Calu3 (cell line): ENCODE measurements around the gene PLXNA3. TPM values are rescaled to one million over a fixed set of nuclear protein-coding genes. Genes with fewer than 3 reads are reported as not detected.

Source experiments
- BruUV-seq: library from RNA; stranded (reverse); fragments of 400-500 nt; replicated peaks from 2 replicates; lab custom pipeline; 2021; lab: Mats Ljungman, UMichigan
- CTCF ChIA-PET: fragments of 300-600 bp; sonication (Branson Sonifier 250); formaldehyde crosslinking; loops from one replicate; lab custom pipeline; 2022; ENCODE audit warnings: antibody characterized with exemption; lab: Charles Lee
- DNase-seq: peaks from one replicate; pipeline ENCODE4 v3.0.0; 2022
- H3K27ac Mint-ChIP-seq: one replicate; pipeline ENCODE4 v1.8.0; 2022; ENCODE audit warnings: mixed read lengths; ENCODE audit not compliant: unreplicated experiment
- H3K27me3 Mint-ChIP-seq: one replicate; pipeline ENCODE4 v1.8.0; 2022; ENCODE audit warnings: mixed read lengths; ENCODE audit not compliant: unreplicated experiment
- H3K36me3 Mint-ChIP-seq: one replicate; pipeline ENCODE4 v1.8.0; 2022; ENCODE audit warnings: mild to moderate bottlenecking, moderate library complexity, mixed read lengths; ENCODE audit not compliant: insufficient read depth, unreplicated experiment
- H3K4me1 Mint-ChIP-seq: one replicate; pipeline ENCODE4 v1.8.0; 2022; ENCODE audit warnings: mild to moderate bottlenecking, low read depth, mixed read lengths; ENCODE audit not compliant: unreplicated experiment
- H3K4me3 Mint-ChIP-seq: one replicate; pipeline ENCODE4 v1.8.0; 2022; ENCODE audit warnings: mild to moderate bottlenecking, low read depth, moderate library complexity, mixed read lengths; ENCODE audit not compliant: unreplicated experiment
- H3K9me3 Mint-ChIP-seq: one replicate; pipeline ENCODE4 v1.8.0; 2022; ENCODE audit warnings: low read depth, mixed read lengths; ENCODE audit not compliant: unreplicated experiment
- intact Hi-C: fragments of 100-400 bp; cut with micrococcal nuclease; formaldehyde crosslinking; loops from one replicate; pipeline ENCODE4 v1.10.0; 2022; ENCODE audit not compliant: unreplicated experiment
- total RNA-seq: library from RNA; stranded (reverse); gene quantifications from 2 replicates; pipeline ENCODE4 v1.2.3, GENCODE V29; 2022
- TF ChIP-seq, protein P1 (sequence below): fragments of 200-600 bp; IDR thresholded peaks from one replicate; pipeline ENCODE4 v1.8.0; 2022; ENCODE audit warnings: antibody characterized with exemption; ENCODE audit not compliant: unreplicated experiment

PLXNA3 gene
- total RNA-seq, 1 experiment from 2014 or later: 82.6 TPM

DNA sequence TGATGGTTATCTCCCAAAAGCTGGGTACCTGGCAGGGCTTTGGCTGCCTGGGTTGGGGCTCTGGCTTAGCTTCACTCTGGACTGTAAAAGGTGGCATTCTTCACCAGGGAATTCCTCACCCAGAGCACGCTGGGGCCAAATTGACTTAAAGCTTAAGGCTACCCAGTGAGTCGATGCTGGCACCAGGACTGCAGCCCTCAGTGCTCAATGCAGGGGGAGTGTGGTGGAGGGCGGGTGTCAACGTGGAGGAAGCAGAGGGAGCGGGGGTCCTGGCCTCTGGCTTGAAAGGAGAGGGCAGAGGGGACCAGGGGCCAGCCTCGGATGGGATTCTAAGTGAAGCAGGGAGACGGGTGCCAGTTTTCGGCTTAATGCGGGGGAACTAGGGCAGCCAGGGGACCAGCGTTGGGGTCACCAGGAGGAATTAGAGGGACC lies 14.6 kb upstream of the PLXNA3 start:
- Mint-ChIP-seq H3K36me3 (peaks cover 75% of the 10 kb centered on the region), H3K27me3 (no peaks in the 10 kb centered on the region), H3K4me3 (peak overlapping the region; percentile 78), H3K9me3 (no peaks in the 10 kb centered on the region), H3K27ac (peak overlapping the region; percentile 91), H3K4me1 (peaks cover 14% of the 10 kb centered on the region)
- intact Hi-C loops: no loop called here
- DNase-seq: no peak
- TF ChIP-seq, protein P1, sequence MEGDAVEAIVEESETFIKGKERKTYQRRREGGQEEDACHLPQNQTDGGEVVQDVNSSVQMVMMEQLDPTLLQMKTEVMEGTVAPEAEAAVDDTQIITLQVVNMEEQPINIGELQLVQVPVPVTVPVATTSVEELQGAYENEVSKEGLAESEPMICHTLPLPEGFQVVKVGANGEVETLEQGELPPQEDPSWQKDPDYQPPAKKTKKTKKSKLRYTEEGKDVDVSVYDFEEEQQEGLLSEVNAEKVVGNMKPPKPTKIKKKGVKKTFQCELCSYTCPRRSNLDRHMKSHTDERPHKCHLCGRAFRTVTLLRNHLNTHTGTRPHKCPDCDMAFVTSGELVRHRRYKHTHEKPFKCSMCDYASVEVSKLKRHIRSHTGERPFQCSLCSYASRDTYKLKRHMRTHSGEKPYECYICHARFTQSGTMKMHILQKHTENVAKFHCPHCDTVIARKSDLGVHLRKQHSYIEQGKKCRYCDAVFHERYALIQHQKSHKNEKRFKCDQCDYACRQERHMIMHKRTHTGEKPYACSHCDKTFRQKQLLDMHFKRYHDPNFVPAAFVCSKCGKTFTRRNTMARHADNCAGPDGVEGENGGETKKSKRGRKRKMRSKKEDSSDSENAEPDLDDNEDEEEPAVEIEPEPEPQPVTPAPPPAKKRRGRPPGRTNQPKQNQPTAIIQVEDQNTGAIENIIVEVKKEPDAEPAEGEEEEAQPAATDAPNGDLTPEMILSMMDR: no peak
- CTCF ChIA-PET: interaction anchor here (0.6 kb wide), 1 partner anchor 18 kb away, joined by 7 read pairs; no protein-coding TSS in a partner anchor
- no TSS peak for BruUV-seq

DNA sequence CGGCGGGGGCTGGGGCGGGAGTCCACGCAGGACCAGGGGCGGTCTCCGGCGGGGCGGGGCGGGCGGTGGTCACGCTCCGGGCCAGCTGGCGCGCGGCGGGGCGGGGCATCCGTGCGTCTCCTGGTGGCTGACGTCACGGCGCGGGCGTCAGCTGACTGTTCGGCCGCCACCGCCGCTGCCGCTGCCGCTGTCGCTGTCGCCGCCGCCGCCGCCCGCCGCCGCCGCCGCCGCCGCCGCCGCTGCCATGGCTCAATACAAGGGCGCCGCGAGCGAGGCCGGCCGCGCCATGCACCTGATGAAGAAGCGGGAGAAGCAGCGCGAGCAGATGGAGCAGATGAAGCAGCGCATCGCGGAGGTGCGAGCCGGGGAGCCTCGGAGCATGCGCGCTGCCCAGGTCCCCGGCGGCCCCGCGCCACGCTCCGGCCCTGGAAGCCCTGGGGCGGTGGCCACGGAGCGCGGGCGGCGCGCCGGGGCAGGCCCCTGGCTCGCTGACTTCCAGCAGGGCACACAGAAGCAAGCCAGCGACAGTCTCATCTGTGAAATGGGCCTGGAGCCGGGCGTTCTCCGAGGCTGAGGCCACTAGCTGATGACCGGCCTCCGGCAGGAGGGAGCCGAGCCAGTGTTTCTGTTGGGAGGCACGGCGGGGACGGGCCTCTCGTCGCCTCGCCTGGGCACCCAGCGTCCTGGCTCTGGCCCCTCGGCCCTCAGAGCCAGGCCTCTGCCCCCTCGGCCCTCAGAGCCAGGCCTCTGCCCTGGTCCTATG lies 13.9 kb upstream of the PLXNA3 start, which contains the start of gene FAM50A:
FAM50A (plus strand) TSS at position 150 of the 763 bp plus-strand sequence; CDS start at position 245, 95 bp downstream.
- TF ChIP-seq, protein P1: no peak
- peak within 1 kb of the TSS; percentile 78 for H3K4me3 Mint-ChIP-seq
- H3K9me3 Mint-ChIP-seq: no peaks in the 10 kb centered on the region
- peak; percentile 83 for DNase-seq
- peak within 1 kb of the TSS; percentile 91 for H3K27ac Mint-ChIP-seq
- CTCF ChIA-PET: no interaction called here
- H3K4me1 Mint-ChIP-seq: peaks cover 14% of the 10 kb centered on the region
- intact Hi-C loops: no loop called here
- no peaks in the 10 kb centered on the region for H3K27me3 Mint-ChIP-seq
- peaks cover 77% of the 10 kb centered on the region for H3K36me3 Mint-ChIP-seq
- BruUV-seq: no TSS peak

DNA sequence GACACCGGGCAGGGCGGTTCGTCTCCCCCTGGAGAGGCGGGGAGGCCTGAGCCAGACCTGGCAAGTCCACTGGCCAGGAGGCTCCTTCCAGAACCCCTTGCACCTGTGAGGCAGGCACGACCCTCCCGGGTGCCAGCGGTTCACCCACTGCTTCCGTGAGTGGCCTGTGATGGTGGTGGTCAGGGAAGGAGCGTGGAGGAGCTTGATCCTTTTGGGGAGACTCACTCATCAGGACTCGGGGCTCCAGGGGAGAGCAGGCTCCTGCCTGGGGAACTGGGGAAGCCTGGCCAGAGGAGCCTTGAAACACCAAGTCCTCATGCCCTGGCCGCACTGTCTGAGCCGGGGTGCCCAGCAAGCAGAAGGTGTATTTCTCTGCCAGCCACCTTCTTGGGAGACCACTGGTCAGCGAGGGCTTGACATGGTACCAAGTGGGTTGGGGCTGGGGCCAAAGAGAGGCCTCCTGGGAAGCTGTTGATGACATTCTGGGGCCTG lies 13.3 kb upstream of the PLXNA3 start:
- peak overlapping the region; percentile 78 for H3K4me3 Mint-ChIP-seq
- no peaks in the 10 kb centered on the region for H3K9me3 Mint-ChIP-seq
- peaks cover 14% of the 10 kb centered on the region for H3K4me1 Mint-ChIP-seq
- H3K36me3 Mint-ChIP-seq: peaks cover 74% of the 10 kb centered on the region
- H3K27me3 Mint-ChIP-seq: no peaks in the 10 kb centered on the region
- intact Hi-C loops: no loop called here
- TF ChIP-seq, protein P1: no peak
- CTCF ChIA-PET: no interaction called here
- no peak overlapping the region for H3K27ac Mint-ChIP-seq
- BruUV-seq: no TSS peak
- DNase-seq: no peak

DNA sequence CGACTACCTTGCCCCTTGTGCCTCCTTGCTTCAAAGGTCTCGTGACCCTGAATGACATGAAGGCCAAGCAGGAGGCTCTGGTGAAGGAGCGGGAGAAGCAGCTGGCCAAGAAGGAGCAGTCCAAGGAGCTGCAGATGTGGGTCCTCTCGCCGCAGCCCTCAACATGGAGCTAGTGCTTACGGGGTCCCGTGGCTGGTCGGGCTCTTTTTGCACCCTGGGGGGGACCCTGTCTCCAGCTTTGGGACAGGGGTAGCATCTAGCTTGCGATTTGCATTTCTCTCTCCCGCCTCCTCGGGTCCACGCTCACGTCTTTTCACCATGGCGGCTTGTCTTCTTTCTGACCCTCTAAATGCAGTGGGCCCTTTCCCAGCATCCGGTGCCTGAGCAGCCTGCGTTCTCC lies 12.3 kb upstream of the PLXNA3 start:
- DNase-seq: no peak
- CTCF ChIA-PET: no interaction called here
- TF ChIP-seq, protein P1: no peak
- no peak overlapping the region for H3K27ac Mint-ChIP-seq
- peaks cover 71% of the 10 kb centered on the region for H3K36me3 Mint-ChIP-seq
- H3K9me3 Mint-ChIP-seq: no peaks in the 10 kb centered on the region
- BruUV-seq: no TSS peak
- no peaks in the 10 kb centered on the region for H3K27me3 Mint-ChIP-seq
- H3K4me1 Mint-ChIP-seq: peaks cover 14% of the 10 kb centered on the region
- H3K4me3 Mint-ChIP-seq: peak overlapping the region; percentile 40
- intact Hi-C loops: no loop called here
